Testis (tissue), 3 donors: Measurements from ENCODE around the gene CIBAR2. TPM values are rescaled to one million over a fixed set of nuclear protein-coding genes. Genes with fewer than 3 reads are reported as not detected.

Source experiments
- DNase-seq: peaks from one replicate; pipeline ENCODE4 v3.0.0-alpha.2; 2019
- H3K27ac ChIP-seq, 2 donors: fragments of 200-600 bp; sonication (generic); one replicate each; pipeline ENCODE4 v1.5.1; 2019
- H3K27me3 ChIP-seq: fragments of 200-600 bp; sonication (generic); one replicate; pipeline ENCODE4 v1.5.1; 2019
- H3K36me3 ChIP-seq: fragments of 200-600 bp; sonication (generic); one replicate; pipeline ENCODE4 v1.5.1; 2017; ENCODE audit warnings: low read depth; ENCODE audit errors: missing control alignments
- H3K4me1 ChIP-seq: fragments of 200-600 bp; sonication (generic); one replicate; pipeline ENCODE4 v1.5.1; 2019
- H3K4me3 ChIP-seq, 2 donors: fragments of 200-600 bp; sonication (generic); one replicate each; pipeline ENCODE4 v1.5.1; 2017 to 2019
- H3K9me3 ChIP-seq: fragments of 200-600 bp; sonication (generic); one replicate; pipeline ENCODE4 v1.5.1; 2017
- CTCF ChIP-seq, 3 experiments: fragments of 450-650 bp in 2 of 3; fragments of 200-600 bp in 1 of 3; sonication (generic) in 1 of 3; IDR thresholded peaks; one replicate each; pipeline ENCODE4 v1.5.1; 2016 to 2019; ENCODE audit warnings: antibody characterized with exemption in 3 of 3, mild to moderate bottlenecking in 2 of 3, moderate library complexity in 1 of 3
- POLR2A ChIP-seq: fragments of 450-650 bp; IDR thresholded peaks from one replicate; pipeline ENCODE4 v1.6.1; 2017; ENCODE audit warnings: antibody characterized with exemption, mild to moderate bottlenecking, moderate library complexity
- WGBS, 2 donors: methylation state at CpG; one replicate each; pipeline ENCODE4 v1.1.5; 2018; 5-methylcytosine and 5-hydroxymethylcytosine counted together
- intact Hi-C: fragments of 100-400 bp; cut with DNase I; formaldehyde crosslinking; loops from one replicate; pipeline ENCODE4 v1.15.1; 2023; ENCODE audit warnings: low total_unique reads
- polyA plus RNA-seq: library from polyadenylated mRNA; stranded (reverse); fragments of 350-450 nt; fragmentation: Illumina TruSeq; extraction: RNeasy Lipid Tissue Mini Kit (QIAGEN cat#74804); gene quantifications from one replicate; pipeline ENCODE4 v1.2.3, GENCODE V29; 2014; ENCODE audit warnings: low read depth, low replicate concordance; ENCODE audit not compliant: insufficient read depth
- total RNA-seq, 2 donors: library from RNA; depleted of rRNA; stranded (reverse); fragments of >200 nt; gene quantifications; one replicate each; pipeline ENCODE4 v1.2.3, GENCODE V29; 2016

CIBAR2 gene
- total and polyA plus RNA-seq, 3 donors from 2014 or later = 0.24 to 1.6 TPM; not detected in 1

- H3K27ac ChIP-seq = no peak overlapping the region
- intact Hi-C loops = no loop called here
- TF ChIP-seq POLR2A (no peak), CTCF (IDR thresholded peaks at IDR 0.05) (no peak)
- H3K4me3 ChIP-seq = no peak overlapping the region
- H3K36me3 ChIP-seq = no peaks in the 10 kb centered on the region
- H3K27me3 ChIP-seq = no peaks in the 10 kb centered on the region
- no peak for DNase-seq
- no peaks in the 10 kb centered on the region for H3K9me3 ChIP-seq
- WGBS, 2 donors = 89 to 94% methylated on average over 6 of the region's 6 CpGs
- H3K4me1 ChIP-seq = no peaks in the 10 kb centered on the region
Measured at GRCh38 chr16:85074225-85074914, 37.9 kb downstream of the CIBAR2 start.

- H3K36me3 ChIP-seq = no peaks in the 10 kb centered on the region
- H3K9me3 ChIP-seq = no peaks in the 10 kb centered on the region
- H3K4me1 ChIP-seq = no peaks in the 10 kb centered on the region
- no peak for TF ChIP-seq POLR2A
- TF ChIP-seq CTCF (IDR thresholded peaks at IDR 0.05) = no peak
- H3K27ac ChIP-seq = no peak overlapping the region
- no peaks in the 10 kb centered on the region for H3K27me3 ChIP-seq
- intact Hi-C loops = no loop called here
- DNase-seq = no peak
- 78 to 80% methylated on average over 4 to 13 of the region's 13 CpGs for WGBS, 2 donors
- no peak overlapping the region for H3K4me3 ChIP-seq
Measured at GRCh38 chr16:85072947-85073346, 39.3 kb downstream of the CIBAR2 start.

- H3K36me3 ChIP-seq = no peaks in the 10 kb centered on the region
- H3K4me3 ChIP-seq = no peak overlapping the region
- intact Hi-C loops = no loop called here
- no peak for TF ChIP-seq POLR2A
- TF ChIP-seq CTCF (IDR thresholded peaks at IDR 0.05) = no peak
- H3K27ac ChIP-seq = no peak overlapping the region
- no peaks in the 10 kb centered on the region for H3K4me1 ChIP-seq
- no peaks in the 10 kb centered on the region for H3K27me3 ChIP-seq
- no peak for DNase-seq
- 90 to 94% methylated on average over 8 of the region's 8 CpGs for WGBS, 2 donors
- H3K9me3 ChIP-seq = no peaks in the 10 kb centered on the region
Measured at GRCh38 chr16:85072076-85072860, 40.0 kb downstream of the CIBAR2 start.

GRCh38 chr16:85069171-85069570, 43.1 kb downstream of the CIBAR2 start:
- no peak for DNase-seq
- Histone ChIP-seq H3K4me3 (no peak overlapping the region), H3K27ac (no peak overlapping the region), H3K27me3 (no peaks in the 10 kb centered on the region), H3K9me3 (no peaks in the 10 kb centered on the region), H3K36me3 (no peaks in the 10 kb centered on the region), H3K4me1 (no peaks in the 10 kb centered on the region)
- 90 to 98% methylated on average over 7 of the region's 7 CpGs for WGBS, 2 donors
- TF ChIP-seq POLR2A (no peak), CTCF (IDR thresholded peaks at IDR 0.05) (no peak)
- intact Hi-C loops = no loop called here
